NCI-H1048 (cell line): ENCODE results near the gene RNF144A.

Experiments
- DNase-seq: peaks from one replicate; lab custom pipeline; 2025; lab: John Stamatoyannopoulos, UW

The RNF144A gene

GRCh38 chr2:7089284-7089683 is 172.1 kb downstream of the RNF144A start:
- DNase-seq = no peak

- DNase-seq = no peak
Observed at GRCh38 chr2:7089898-7090510, 172.8 kb downstream of the RNF144A start.

- DNase-seq = no peak
Observed at GRCh38 chr2:7093376-7093775, 176.2 kb downstream of the RNF144A start.
